Endothelial cell of umbilical vein (primary cell): ENCODE data around the gene SYNGR1. TPM values are rescaled to one million over a fixed set of nuclear protein-coding genes. Genes with fewer than 3 reads are reported as not detected.

Experiments used
- BruUV-seq: library from RNA; stranded (reverse); fragments of 400-500 nt; replicated peaks from 2 replicates; lab custom pipeline; 2021; lab: Mats Ljungman, UMichigan
- CTCF ChIA-PET: fragments of 300-600, 350-600 bp; sonication (Branson Sonifier 250); formaldehyde crosslinking; loops from one replicate; lab custom pipeline; 2021; ENCODE audit warnings: antibody characterized with exemption, inconsistent platforms; lab: Charles Lee
- POLR2A ChIA-PET: fragments of 300-600, 350-600 bp; sonication (Branson Sonifier 250); formaldehyde crosslinking; loops from one replicate; lab custom pipeline; 2021; ENCODE audit warnings: antibody characterized with exemption, inconsistent platforms; lab: Charles Lee
- DNase-seq: peaks from one replicate; pipeline ENCODE4 v3.0.0-alpha.2; 2011; ENCODE audit warnings: low read depth, low spot score
- FAIRE-seq: peaks from 2 replicates; lab custom pipeline; 2011; peaks lifted over from hg19 to GRCh38; lab: Jason Lieb, UNC
- H2AFZ ChIP-seq: 2 replicates; pipeline ENCODE4 v1.6.0; 2012; ENCODE audit warnings: low read depth, low read length, control low read depth, inconsistent platforms
- H3K27ac ChIP-seq: 2 replicates; pipeline ENCODE4 v1.5.1; 2011; ENCODE audit warnings: low read depth, mild to moderate bottlenecking, control low read depth, low read length, moderate library complexity; ENCODE audit not compliant: insufficient read depth
- H3K27me3 ChIP-seq, 2 experiments: 2 replicates each; pipeline versions ENCODE4 v1.6.0 to v1.6.1; 2011; ENCODE audit warnings: low read length in 2 of 2, mixed read lengths in 1 of 2; ENCODE audit not compliant: control insufficient read depth in 2 of 2, insufficient read depth in 2 of 2
- H3K36me3 ChIP-seq, 2 experiments: 2 replicates in 1 of 2; 3 replicates in 1 of 2; pipeline ENCODE4 v1.5.1; 2011; ENCODE audit warnings: low read length in 2 of 2, mild to moderate bottlenecking in 1 of 2, moderate library complexity in 1 of 2; ENCODE audit not compliant: control insufficient read depth in 2 of 2, insufficient read depth in 2 of 2; ENCODE audit errors: extremely low read depth in 1 of 2
- H3K4me1 ChIP-seq: 3 replicates; pipeline ENCODE4 v1.5.1; 2011; ENCODE audit warnings: mild to moderate bottlenecking, low read length; ENCODE audit not compliant: control insufficient read depth, insufficient read depth; ENCODE audit errors: extremely low read depth
- H3K4me2 ChIP-seq: 2 replicates; pipeline ENCODE4 v1.6.1; 2011; ENCODE audit warnings: low read length, control low read depth, mixed read lengths; ENCODE audit not compliant: insufficient read depth
- H3K4me3 ChIP-seq, 3 experiments: fragments of 200-600 bp in 1 of 3; sonication (generic), shearing (Covaris generic) in 1 of 3; replicated peaks in 1 of 3; 2 replicates each; pipeline ENCODE4 v1.5.1; 2011 to 2016; ENCODE audit warnings: control low read depth in 3 of 3, low read length in 3 of 3, mild to moderate bottlenecking in 2 of 3, inconsistent platforms in 1 of 3, low read depth in 1 of 3, moderate library complexity in 1 of 3; ENCODE audit not compliant: insufficient read depth in 1 of 3
- H3K79me2 ChIP-seq: 2 replicates; pipeline ENCODE4 v1.6.0; 2012; ENCODE audit warnings: low read length, inconsistent platforms; ENCODE audit not compliant: control insufficient read depth, insufficient read depth
- H3K9ac ChIP-seq: replicated peaks from 2 replicates; pipeline ENCODE3; 2011; ENCODE audit warnings: low read length, control low read depth; ENCODE audit not compliant: insufficient read depth; ENCODE audit errors: extremely low read depth
- H3K9me1 ChIP-seq: replicated peaks from 3 replicates; pipeline ENCODE4 v1.6.0; 2011; ENCODE audit warnings: mild to moderate bottlenecking, low read length; ENCODE audit not compliant: control insufficient read depth, insufficient read depth; ENCODE audit errors: extremely low read depth
- H3K9me3 ChIP-seq: replicated peaks from 2 replicates; pipeline ENCODE4 v1.5.1; 2012; ENCODE audit warnings: low read length, inconsistent platforms; ENCODE audit not compliant: control insufficient read depth, insufficient read depth
- H4K20me1 ChIP-seq: replicated peaks from 2 replicates; pipeline ENCODE3; 2011; ENCODE audit warnings: mild to moderate bottlenecking, low read length; ENCODE audit not compliant: control insufficient read depth, insufficient read depth; ENCODE audit errors: extremely low read depth
- EZH2 ChIP-seq: IDR thresholded peaks from 2 replicates; pipeline ENCODE4 v1.6.1; 2012; ENCODE audit warnings: borderline replicate concordance, low read depth, mild to moderate bottlenecking, moderate library complexity, low read length, inconsistent platforms; ENCODE audit not compliant: severe bottlenecking
- FOS ChIP-seq: IDR thresholded peaks from 2 replicates; pipeline ENCODE4 v1.6.1; 2011; ENCODE audit warnings: mild to moderate bottlenecking, low read length, moderate library complexity, borderline replicate concordance; ENCODE audit not compliant: insufficient read depth
- GATA2 ChIP-seq: IDR thresholded peaks from 2 replicates; pipeline ENCODE4 v1.7.0; 2011; ENCODE audit warnings: low read depth, mild to moderate bottlenecking, moderate library complexity, mixed read lengths, low read length; ENCODE audit not compliant: insufficient read length, insufficient read depth
- JUN ChIP-seq: IDR thresholded peaks from 2 replicates; pipeline ENCODE4 v1.6.1; 2011; ENCODE audit warnings: borderline replicate concordance, low read depth; ENCODE audit not compliant: insufficient read length, insufficient read depth
- MAX ChIP-seq: IDR thresholded peaks from 2 replicates; pipeline ENCODE4 v1.6.1; 2011; ENCODE audit not compliant: insufficient read depth, insufficient read length
- MYC ChIP-seq: IDR thresholded peaks from one replicate; pipeline ENCODE4 v1.6.1; 2011; ENCODE audit warnings: mild to moderate bottlenecking, low read depth, low read length
- POLR2A ChIP-seq: IDR thresholded peaks from 2 replicates; pipeline ENCODE4 v1.6.1; 2012; ENCODE audit warnings: low read depth, mild to moderate bottlenecking, control low read depth, low read length
- POLR2AphosphoS5 ChIP-seq: IDR thresholded peaks from 2 replicates; pipeline ENCODE4 v1.6.1; 2012; ENCODE audit warnings: low read depth, mild to moderate bottlenecking, control low read depth, low read length, moderate library complexity; ENCODE audit not compliant: insufficient read depth
- dilution Hi-C: fragments of 300-500 bp; cut with MboI; formaldehyde crosslinking; loops from one replicate; pipeline ENCODE4 v1.15.0; 2019; ENCODE audit warnings: low sequenced_read_pairs; ENCODE audit not compliant: extremely low pct_ligation_motif_present
- intact Hi-C: fragments of 100-400 bp; cut with micrococcal nuclease; formaldehyde crosslinking; loops from one replicate; pipeline ENCODE4 v1.10.0; 2022
- polyA plus RNA-seq, 4 experiments: library from polyadenylated mRNA; depleted of rRNA in 3 of 4; stranded (reverse) in 3 of 4; unstranded in 1 of 4; fragments of >200 nt; gene quantifications; 2 replicates each; pipeline versions ENCODE4 v1.2.1 to v1.2.3, GENCODE V29; 2011 to 2012; ENCODE audit warnings: missing spikeins in 1 of 4
- total RNA-seq: library from RNA; stranded (reverse); gene quantifications from 2 replicates; pipeline ENCODE4 v1.2.3, GENCODE V29; 2021
- TF ChIP-seq, protein P1 (sequence below), 2 donors: IDR thresholded peaks; 1 replicate in 1 of 2; 2 replicates in 1 of 2; pipeline ENCODE4 v1.5.1; 2011; ENCODE audit warnings: low read length in 2 of 2, mild to moderate bottlenecking in 2 of 2, moderate library complexity in 2 of 2, control low read depth in 1 of 2, inconsistent platforms in 1 of 2, low read depth in 1 of 2; ENCODE audit not compliant: insufficient read depth in 1 of 2; ENCODE audit errors: extremely low read depth in 1 of 2

The SYNGR1 gene
- total and polyA plus RNA-seq, 2 donors (not counting 3 experiments of a cell fraction or from before 2014, with no cell fraction given) = 3.8 to 10.2 TPM

GRCh38 chr22:39344046-39344390 lies 5.8 kb upstream of the SYNGR1 start:
- no TSS peak for BruUV-seq
- H3K4me1 ChIP-seq = peaks cover 2% of the 10 kb centered on the region
- ChIA-PET CTCF (interaction anchor here (0.6 to 4.4 kb wide), 21 partner anchors 8 to 693 kb away, joined by 3 to 43 read pairs (median 4); partner anchors contain the start of genes RPL3 and TAB1), POLR2A (interaction anchor here (1.0 kb wide), 1 partner anchor 25 kb away, joined by 3 read pairs; the partner anchor contains the start of gene RPL3)
- H3K4me3 ChIP-seq = no peak overlapping the region
- no peak overlapping the region for H3K4me2 ChIP-seq
- H3K79me2 ChIP-seq = no peaks in the 10 kb centered on the region
- H2AFZ ChIP-seq = no peak overlapping the region
- H4K20me1 ChIP-seq = no peaks in the 10 kb centered on the region
- no peaks in the 10 kb centered on the region for H3K9me1 ChIP-seq
- intact Hi-C loops (loop anchor here (10.0 kb wide), 1 partner anchor 151 kb away; no protein-coding TSS in a partner anchor), dilution Hi-C loops (no loop called here)
- no peak overlapping the region for H3K9ac ChIP-seq
- no peak for DNase-seq
- peaks cover 5 to 10% of the 10 kb centered on the region in 2 experiments for H3K27me3 ChIP-seq
- H3K27ac ChIP-seq = no peak overlapping the region
- no peak for FAIRE-seq
- TF ChIP-seq JUN (no peak), FOS (no peak), POLR2AphosphoS5 (no peak), MYC (no peak), GATA2 (no peak), POLR2A (no peak), EZH2 (no peak), MAX (no peak)
- TF ChIP-seq, protein P1, sequence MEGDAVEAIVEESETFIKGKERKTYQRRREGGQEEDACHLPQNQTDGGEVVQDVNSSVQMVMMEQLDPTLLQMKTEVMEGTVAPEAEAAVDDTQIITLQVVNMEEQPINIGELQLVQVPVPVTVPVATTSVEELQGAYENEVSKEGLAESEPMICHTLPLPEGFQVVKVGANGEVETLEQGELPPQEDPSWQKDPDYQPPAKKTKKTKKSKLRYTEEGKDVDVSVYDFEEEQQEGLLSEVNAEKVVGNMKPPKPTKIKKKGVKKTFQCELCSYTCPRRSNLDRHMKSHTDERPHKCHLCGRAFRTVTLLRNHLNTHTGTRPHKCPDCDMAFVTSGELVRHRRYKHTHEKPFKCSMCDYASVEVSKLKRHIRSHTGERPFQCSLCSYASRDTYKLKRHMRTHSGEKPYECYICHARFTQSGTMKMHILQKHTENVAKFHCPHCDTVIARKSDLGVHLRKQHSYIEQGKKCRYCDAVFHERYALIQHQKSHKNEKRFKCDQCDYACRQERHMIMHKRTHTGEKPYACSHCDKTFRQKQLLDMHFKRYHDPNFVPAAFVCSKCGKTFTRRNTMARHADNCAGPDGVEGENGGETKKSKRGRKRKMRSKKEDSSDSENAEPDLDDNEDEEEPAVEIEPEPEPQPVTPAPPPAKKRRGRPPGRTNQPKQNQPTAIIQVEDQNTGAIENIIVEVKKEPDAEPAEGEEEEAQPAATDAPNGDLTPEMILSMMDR (IDR thresholded peaks at IDR 0.05; ENCODE audit: extremely low read depth in 1 of 2, insufficient read depth in 1 of 2, low read depth in 1 of 2, low read length in 2 of 2) = no peak
- H3K9me3 ChIP-seq = no peaks in the 10 kb centered on the region
- no peaks in the 10 kb centered on the region for H3K36me3 ChIP-seq
